Nephron progenitor cell (in vitro differentiated cells): ENCODE data around the gene ZCCHC2.
A peak's percentile ranks its signal among the peaks of the same experiment; 100 is the strongest.

ENCODE experiments used
- DNase-seq: peaks from one replicate; pipeline ENCODE4 v3.0.0; 2021
- H3K27ac Mint-ChIP-seq: 2 replicates; pipeline ENCODE4 v1.8.0; 2021; ENCODE audit warnings: mild to moderate bottlenecking, moderate library complexity, mixed read lengths
- H3K27me3 Mint-ChIP-seq: 2 replicates; pipeline ENCODE4 v1.8.0; 2021; ENCODE audit warnings: mild to moderate bottlenecking, low read depth, mixed read lengths; ENCODE audit not compliant: poor library complexity
- H3K36me3 Mint-ChIP-seq: 2 replicates; pipeline ENCODE4 v1.8.0; 2021; ENCODE audit warnings: low read depth, mixed read lengths
- H3K4me1 Mint-ChIP-seq: 2 replicates; pipeline ENCODE4 v1.8.0; 2021; ENCODE audit warnings: mixed read lengths
- H3K4me3 Mint-ChIP-seq: 2 replicates; pipeline ENCODE4 v1.8.0; 2021; ENCODE audit warnings: mild to moderate bottlenecking, moderate library complexity, mixed read lengths
- H3K9me3 Mint-ChIP-seq: 2 replicates; pipeline ENCODE4 v1.8.0; 2021; ENCODE audit warnings: mild to moderate bottlenecking, moderate library complexity, mixed read lengths
- TF ChIP-seq, protein P1 (sequence below): fragments of 200-600 bp; sonication (generic); IDR thresholded peaks from 2 replicates; pipeline ENCODE4 v1.5.0; 2021; ENCODE audit warnings: antibody characterized with exemption

ZCCHC2 gene

DNA sequence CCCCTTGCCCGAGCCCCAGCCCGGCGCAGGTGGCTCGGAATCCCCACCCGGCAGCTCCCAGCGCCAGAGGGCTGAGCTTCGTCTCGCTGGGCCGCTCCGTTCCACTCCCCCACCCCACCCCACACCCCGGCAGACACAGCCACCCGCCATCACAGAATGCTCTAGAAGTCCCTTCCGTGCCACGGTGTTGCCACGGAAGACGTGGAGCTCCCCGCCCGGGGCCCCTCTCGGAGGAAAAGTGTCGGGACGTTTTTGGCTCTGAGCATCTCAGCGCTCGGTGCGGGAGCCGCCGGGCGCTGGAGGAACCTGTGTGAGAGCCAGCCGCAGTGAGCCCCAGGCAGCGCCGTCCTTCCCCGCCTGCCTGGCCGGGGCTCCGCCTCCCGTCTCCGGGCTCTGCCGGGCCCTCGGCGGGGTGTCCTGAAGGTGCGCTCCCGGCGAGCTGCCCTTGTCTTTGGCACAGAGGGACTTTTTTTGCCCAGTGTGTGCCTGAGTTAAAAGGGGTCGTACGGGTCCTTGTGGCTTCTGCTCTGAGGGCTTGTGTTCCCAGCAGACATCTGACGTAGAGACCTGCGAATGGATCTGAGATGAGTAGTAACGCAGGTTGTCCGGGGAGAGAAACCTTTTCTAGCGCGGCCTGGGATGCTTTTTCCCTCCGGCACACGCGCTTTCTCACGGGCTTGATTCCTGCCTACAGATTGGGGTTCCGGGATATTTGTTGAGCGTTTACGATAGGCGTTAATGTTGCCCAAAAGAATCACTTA, 1.8 kb downstream of the ZCCHC2 start:
- TF ChIP-seq, protein P1, sequence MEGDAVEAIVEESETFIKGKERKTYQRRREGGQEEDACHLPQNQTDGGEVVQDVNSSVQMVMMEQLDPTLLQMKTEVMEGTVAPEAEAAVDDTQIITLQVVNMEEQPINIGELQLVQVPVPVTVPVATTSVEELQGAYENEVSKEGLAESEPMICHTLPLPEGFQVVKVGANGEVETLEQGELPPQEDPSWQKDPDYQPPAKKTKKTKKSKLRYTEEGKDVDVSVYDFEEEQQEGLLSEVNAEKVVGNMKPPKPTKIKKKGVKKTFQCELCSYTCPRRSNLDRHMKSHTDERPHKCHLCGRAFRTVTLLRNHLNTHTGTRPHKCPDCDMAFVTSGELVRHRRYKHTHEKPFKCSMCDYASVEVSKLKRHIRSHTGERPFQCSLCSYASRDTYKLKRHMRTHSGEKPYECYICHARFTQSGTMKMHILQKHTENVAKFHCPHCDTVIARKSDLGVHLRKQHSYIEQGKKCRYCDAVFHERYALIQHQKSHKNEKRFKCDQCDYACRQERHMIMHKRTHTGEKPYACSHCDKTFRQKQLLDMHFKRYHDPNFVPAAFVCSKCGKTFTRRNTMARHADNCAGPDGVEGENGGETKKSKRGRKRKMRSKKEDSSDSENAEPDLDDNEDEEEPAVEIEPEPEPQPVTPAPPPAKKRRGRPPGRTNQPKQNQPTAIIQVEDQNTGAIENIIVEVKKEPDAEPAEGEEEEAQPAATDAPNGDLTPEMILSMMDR: no peak
- Mint-ChIP-seq H3K4me1 (peaks cover 39% of the 10 kb centered on the region), H3K27ac (no peak overlapping the region), H3K36me3 (no peaks in the 10 kb centered on the region), H3K27me3 (peaks cover 34% of the 10 kb centered on the region), H3K4me3 (peak overlapping the region; percentile 88), H3K9me3 (no peaks in the 10 kb centered on the region)
- peak; percentile 71 for DNase-seq

- TF ChIP-seq, protein P1: no peak
- Mint-ChIP-seq H3K27ac (peak overlapping the region; percentile 57), H3K27me3 (peaks cover 29% of the 10 kb centered on the region), H3K9me3 (no peaks in the 10 kb centered on the region), H3K4me1 (peaks cover 39% of the 10 kb centered on the region), H3K4me3 (peak overlapping the region; percentile 88), H3K36me3 (no peaks in the 10 kb centered on the region)
- no peak for DNase-seq
Measured at GRCh38 chr18:62525608-62526007, 2.8 kb downstream of the ZCCHC2 start.

DNA sequence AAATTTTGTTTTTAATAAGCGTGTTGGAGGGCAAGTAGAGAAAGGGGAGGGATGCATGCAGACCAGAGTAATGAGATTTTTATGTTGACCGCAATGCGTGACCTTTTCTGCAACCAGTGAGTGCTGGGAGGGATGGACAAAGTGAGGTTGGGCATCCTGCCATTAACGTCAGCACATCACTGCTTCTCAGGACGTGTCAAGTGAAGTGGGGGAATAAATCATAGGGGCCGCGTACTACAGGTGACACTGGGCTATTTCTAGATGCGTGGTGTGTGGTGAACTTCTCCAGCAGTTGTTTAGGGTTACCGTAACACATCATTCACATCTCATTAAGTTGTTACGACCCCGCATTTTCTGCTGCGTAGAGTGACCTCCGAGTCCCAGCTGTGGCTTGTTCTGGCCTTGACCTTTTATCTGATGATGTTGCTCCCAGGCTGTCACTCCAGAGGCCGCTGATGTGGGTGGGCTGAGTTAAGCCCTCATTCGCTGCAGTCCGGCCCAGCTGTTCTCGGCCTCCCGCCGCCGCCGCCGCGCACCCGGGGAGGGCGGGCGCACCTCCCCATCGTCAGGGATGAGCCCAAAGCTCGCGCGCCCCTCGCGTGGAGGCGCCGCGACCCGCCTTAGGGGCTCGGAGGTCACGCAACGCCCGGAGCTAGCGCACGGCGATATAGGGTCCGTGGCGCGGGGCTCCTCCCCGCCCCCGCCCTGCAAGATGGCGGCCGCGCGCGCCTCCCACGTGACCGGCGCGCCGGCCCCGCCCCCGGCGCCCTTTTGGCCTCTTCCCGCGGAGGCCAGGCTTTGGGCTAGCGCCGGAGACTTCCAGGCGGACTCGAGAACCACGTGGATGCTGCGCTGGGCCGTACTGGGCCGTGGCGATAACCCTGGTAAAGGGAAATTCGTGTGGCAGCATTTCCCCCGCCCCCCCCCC, 3.5 kb downstream of the ZCCHC2 start:
- H3K27ac Mint-ChIP-seq: peak overlapping the region; percentile 57
- TF ChIP-seq, protein P1: no peak
- H3K27me3 Mint-ChIP-seq: peaks cover 21% of the 10 kb centered on the region
- H3K9me3 Mint-ChIP-seq: no peaks in the 10 kb centered on the region
- H3K4me1 Mint-ChIP-seq: peaks cover 40% of the 10 kb centered on the region
- peak overlapping the region; percentile 88 for H3K4me3 Mint-ChIP-seq
- no peaks in the 10 kb centered on the region for H3K36me3 Mint-ChIP-seq
- DNase-seq: peak; percentile 80

DNA sequence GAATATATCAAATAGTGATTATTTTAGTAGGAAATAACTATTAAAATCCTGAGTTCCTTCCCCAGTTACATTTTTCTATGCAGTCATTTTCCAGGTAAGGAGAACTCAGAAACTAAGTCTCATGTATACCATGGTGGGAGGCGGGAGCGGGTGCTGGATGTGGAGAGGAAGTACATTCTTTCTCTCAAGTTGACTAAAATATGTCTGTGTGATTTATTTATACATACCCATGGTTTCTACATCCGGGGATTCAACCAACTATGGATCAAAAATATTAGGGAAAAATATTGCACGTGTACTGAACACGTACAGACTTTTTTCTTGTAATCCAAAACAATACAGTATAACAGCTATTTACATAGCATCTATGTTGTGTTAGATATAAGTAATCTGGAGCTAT, 6.8 kb downstream of the ZCCHC2 start:
- no peak for DNase-seq
- Mint-ChIP-seq H3K4me3 (no peak overlapping the region), H3K27ac (no peak overlapping the region), H3K27me3 (peaks cover 18% of the 10 kb centered on the region), H3K4me1 (peaks cover 41% of the 10 kb centered on the region), H3K36me3 (peaks cover 5% of the 10 kb centered on the region), H3K9me3 (no peaks in the 10 kb centered on the region)
- TF ChIP-seq, protein P1: no peak

GRCh38 chr18:62531078-62531477, 8.3 kb downstream of the ZCCHC2 start:
- no peak overlapping the region for H3K27ac Mint-ChIP-seq
- peaks cover 8% of the 10 kb centered on the region for H3K27me3 Mint-ChIP-seq
- no peak overlapping the region for H3K4me3 Mint-ChIP-seq

More at GRCh38 chr18:62531078-62531477, 8.3 kb downstream of the ZCCHC2 start:
- Mint-ChIP-seq H3K4me1 (peaks cover 36% of the 10 kb centered on the region), H3K36me3 (peaks cover 5% of the 10 kb centered on the region), H3K9me3 (no peaks in the 10 kb centered on the region)
- no peak for DNase-seq
- TF ChIP-seq, protein P1: no peak
